ENCODE data around the gene CYP26C1.
"Not testable (repeated sequence)": the region's sequence is repeated elsewhere in the genome, so short reads cannot be mapped to it uniquely, and the experiment has no call there.

Gene CYP26C1

GRCh38 chr10:93079663-93080349 is 19.2 kb downstream of the CYP26C1 start:
- DNase-seq: peak; percentile 49

- DNase-seq: peak; percentile 83
These were observed 19.9 kb downstream of the CYP26C1 start for GRCh38 chr10:93080350-93081046.

GRCh38 chr10:93081318-93081717 is 20.7 kb downstream of the CYP26C1 start:
- DNase-seq: no peak

GRCh38 chr10:93081834-93082233 is 21.2 kb downstream of the CYP26C1 start:
- peak; percentile 59 for DNase-seq

- no peak for DNase-seq
These were observed 23.3 kb downstream of the CYP26C1 start for GRCh38 chr10:93083743-93084539.

GRCh38 chr10:93085272-93085859 is 24.8 kb downstream of the CYP26C1 start:
- DNase-seq: no peak

- DNase-seq: no peak
These were observed 25.7 kb downstream of the CYP26C1 start for GRCh38 chr10:93086289-93086688.

GRCh38 chr10:93087846-93088245 is 27.2 kb downstream of the CYP26C1 start:
- DNase-seq: no peak

- DNase-seq: no peak
These were observed 27.9 kb downstream of the CYP26C1 start for GRCh38 chr10:93088466-93088865.

- no peak for DNase-seq
These were observed 30.0 kb downstream of the CYP26C1 start for GRCh38 chr10:93090619-93091018.

GRCh38 chr10:93091960-93092359 is 31.4 kb downstream of the CYP26C1 start:
- DNase-seq: no peak

- DNase-seq: no peak
These were observed 34.6 kb downstream of the CYP26C1 start for GRCh38 chr10:93095225-93095624.

GRCh38 chr10:93096901-93097300 is 36.3 kb downstream of the CYP26C1 start:
- no peak for DNase-seq

GRCh38 chr10:93097386-93097785 is 36.8 kb downstream of the CYP26C1 start:
- no peak for DNase-seq

GRCh38 chr10:93098816-93099215 is 38.2 kb downstream of the CYP26C1 start:
- no peak for DNase-seq

- DNase-seq: no peak
These were observed 39.1 kb downstream of the CYP26C1 start for GRCh38 chr10:93099670-93100069.

- not testable (repeated sequence) for DNase-seq
These were observed 40.5 kb downstream of the CYP26C1 start for GRCh38 chr10:93101148-93101547.

GRCh38 chr10:93103953-93104352 is 43.4 kb downstream of the CYP26C1 start:
- no peak for DNase-seq

- DNase-seq: no peak
These were observed 46.1 kb downstream of the CYP26C1 start for GRCh38 chr10:93106631-93107072.

- no peak for DNase-seq
These were observed 50.0 kb downstream of the CYP26C1 start for GRCh38 chr10:93110472-93111146.

GRCh38 chr10:93113042-93113441 is 52.4 kb downstream of the CYP26C1 start:
- DNase-seq: no peak

- peak; percentile 79 for DNase-seq
These were observed 55.2 kb downstream of the CYP26C1 start for GRCh38 chr10:93115661-93116383.

All from islet precursor cell (in vitro differentiated cells).